ENCODE results near the gene AXL. TPM values are rescaled to one million over a fixed set of nuclear protein-coding genes. Genes with fewer than 3 reads are reported as not detected.

Gene AXL
- total and polyA plus RNA-seq, 2 of the 13 experiments (the other 11 are each of a cell fraction or from before 2014, with no cell fraction given) = 0.71 to 5.9 TPM

DNA sequence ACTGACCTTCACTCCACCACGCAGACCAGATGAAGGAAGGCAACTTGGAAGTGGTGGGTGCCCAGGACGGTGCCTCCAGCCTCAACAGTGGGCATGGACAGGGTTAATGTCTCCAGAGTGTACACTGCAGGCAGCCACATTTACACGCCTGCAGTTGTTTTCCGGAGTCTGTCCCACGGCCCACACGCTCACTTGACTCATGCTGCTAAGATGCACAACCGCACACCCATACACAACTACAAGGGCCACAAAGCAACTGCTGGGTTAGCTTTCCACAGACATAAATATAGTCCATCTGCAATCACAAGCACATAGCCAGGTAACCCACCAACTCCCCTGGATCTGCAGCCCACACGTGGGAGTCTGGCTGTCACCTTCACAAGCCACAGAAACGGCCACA, 12.6 kb upstream of the AXL start:
- Histone ChIP-seq H3K36me3 (replicated peaks in 1 of 2; ENCODE audit: control insufficient read depth in 1 of 2, insufficient read depth in 2 of 2, low read length in 2 of 2) (no peaks in the 10 kb centered on the region; a peak in 2 of 5 replicates), H3K79me2 (ENCODE audit: insufficient read depth, low read length) (no peaks in the 10 kb centered on the region), H4K20me1 (ENCODE audit: insufficient read depth, low read length) (no peaks in the 10 kb centered on the region), H3K4me3 (replicated peaks in 1 of 3; ENCODE audit: insufficient read depth in 1 of 3, low read depth in 2 of 3, low read length in 3 of 3) (no peak overlapping the region), H3K27me3 (ENCODE audit: control insufficient read depth in 1 of 2, insufficient read depth in 2 of 2, low read length in 2 of 2) (no peaks in the 10 kb centered on the region), H3K4me2 (ENCODE audit: low read depth, low read length) (no peak overlapping the region), H3K4me1 (ENCODE audit: insufficient read depth, low read length) (no peaks in the 10 kb centered on the region), H3K9ac (ENCODE audit: insufficient read depth, low read depth, low read length) (no peak overlapping the region), H3K9me3 (ENCODE audit: low read length) (no peaks in the 10 kb centered on the region), H3K27ac (ENCODE audit: extremely low read length, insufficient read depth, low read length) (no peak overlapping the region), H2AFZ (ENCODE audit: low read length) (no peak overlapping the region)
- POLR2A ChIA-PET = interaction anchor here (0.5 to 2.9 kb wide), 2 partner anchors 57 to 119 kb away, joined by 3 to 16 read pairs; partner anchors contain the start of gene HNRNPUL1
- TF ChIP-seq GPN1 (CRISPR knock-in tag; IDR thresholded peaks at IDR 0.05; ENCODE audit: borderline replicate concordance) (no peak), ZBTB4 (CRISPR knock-in tag; IDR thresholded peaks at IDR 0.05; ENCODE audit: borderline replicate concordance) (no peak)
- TF ChIP-seq, protein P1, sequence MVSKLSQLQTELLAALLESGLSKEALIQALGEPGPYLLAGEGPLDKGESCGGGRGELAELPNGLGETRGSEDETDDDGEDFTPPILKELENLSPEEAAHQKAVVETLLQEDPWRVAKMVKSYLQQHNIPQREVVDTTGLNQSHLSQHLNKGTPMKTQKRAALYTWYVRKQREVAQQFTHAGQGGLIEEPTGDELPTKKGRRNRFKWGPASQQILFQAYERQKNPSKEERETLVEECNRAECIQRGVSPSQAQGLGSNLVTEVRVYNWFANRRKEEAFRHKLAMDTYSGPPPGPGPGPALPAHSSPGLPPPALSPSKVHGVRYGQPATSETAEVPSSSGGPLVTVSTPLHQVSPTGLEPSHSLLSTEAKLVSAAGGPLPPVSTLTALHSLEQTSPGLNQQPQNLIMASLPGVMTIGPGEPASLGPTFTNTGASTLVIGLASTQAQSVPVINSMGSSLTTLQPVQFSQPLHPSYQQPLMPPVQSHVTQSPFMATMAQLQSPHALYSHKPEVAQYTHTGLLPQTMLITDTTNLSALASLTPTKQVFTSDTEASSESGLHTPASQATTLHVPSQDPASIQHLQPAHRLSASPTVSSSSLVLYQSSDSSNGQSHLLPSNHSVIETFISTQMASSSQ (IDR thresholded peaks at IDR 0.05; ENCODE audit: low read depth) = no peak
- TF ChIP-seq, protein P1 (CRISPR knock-in tag; IDR thresholded peaks at IDR 0.05; ENCODE audit: borderline replicate concordance) = no peak
- TF ChIP-seq, protein P2, sequence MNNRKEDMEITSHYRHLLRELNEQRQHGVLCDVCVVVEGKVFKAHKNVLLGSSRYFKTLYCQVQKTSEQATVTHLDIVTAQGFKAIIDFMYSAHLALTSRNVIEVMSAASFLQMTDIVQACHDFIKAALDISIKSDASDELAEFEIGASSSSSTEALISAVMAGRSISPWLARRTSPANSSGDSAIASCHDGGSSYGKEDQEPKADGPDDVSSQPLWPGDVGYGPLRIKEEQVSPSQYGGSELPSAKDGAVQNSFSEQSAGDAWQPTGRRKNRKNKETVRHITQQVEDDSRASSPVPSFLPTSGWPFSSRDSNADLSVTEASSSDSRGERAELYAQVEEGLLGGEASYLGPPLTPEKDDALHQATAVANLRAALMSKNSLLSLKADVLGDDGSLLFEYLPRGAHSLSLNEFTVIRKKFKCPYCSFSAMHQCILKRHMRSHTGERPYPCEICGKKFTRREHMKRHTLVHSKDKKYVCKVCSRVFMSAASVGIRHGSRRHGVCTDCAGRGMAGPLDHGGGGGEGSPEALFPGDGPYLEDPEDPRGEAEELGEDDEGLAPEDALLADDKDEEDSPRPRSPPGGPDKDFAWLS (CRISPR knock-in tag; IDR thresholded peaks at IDR 0.05; ENCODE audit: borderline replicate concordance) = no peak
- WGBS (ENCODE audit: low lambda C conversion rate) = 86% methylated on average over 8 of the region's 9 CpGs
- BruUV-seq (replicated peaks) = no TSS peak
- in situ Hi-C loops (cut with HindIII; ENCODE audit: extremely low pct_ligation_motif_present, low pct_unique_long_range_greater_than_20kb) = no loop called here
- CTCF ChIA-PET (ENCODE audit: low intra/inter-chr PET ratio, low total read pairs) = interaction anchor here (4.6 kb wide), 1 partner anchor 56 kb away, joined by 55 read pairs; no protein-coding TSS in a partner anchor
- intact Hi-C loops (cut with micrococcal nuclease; ENCODE audit: unreplicated experiment) = no loop called here
- ATAC-seq (no peak), FAIRE-seq (no peak), DNase-seq (ENCODE audit: low spot score) (no peak)

All from HepG2 (cell line).